H1 (cell line): ENCODE measurements around the gene UBA6. TPM values are rescaled to one million over a fixed set of nuclear protein-coding genes. Genes with fewer than 3 reads are reported as not detected.

Experiments used
- CTCF ChIA-PET: fragments of 300-600 bp; sonication (Branson Sonifier 250); formaldehyde crosslinking; loops from one replicate; lab custom pipeline; 2021; ENCODE audit not compliant: partially characterized antibody; lab: Charles Lee
- POLR2A ChIA-PET: fragments of 300-600 bp; sonication (Branson Sonifier 250); formaldehyde crosslinking; loops from one replicate; lab custom pipeline; 2021; ENCODE audit warnings: inconsistent platforms; ENCODE audit not compliant: partially characterized antibody; lab: Charles Lee
- DNase-seq, 2 experiments: peaks; one replicate each; pipeline versions ENCODE4 v3.0.0 to v3.0.0-alpha.2; 2010 to 2022; ENCODE audit warnings: low spot score in 2 of 2, low read depth in 1 of 2, mixed read lengths in 1 of 2
- FAIRE-seq: peaks from 2 replicates; lab custom pipeline; 2011; peaks lifted over from hg19 to GRCh38; lab: Jason Lieb, UNC
- H2AFZ ChIP-seq: 2 replicates; pipeline ENCODE4 v1.8.1; 2012; ENCODE audit warnings: low read length, inconsistent platforms
- H2AK5ac ChIP-seq: 2 replicates; pipeline ENCODE4 v1.6.1; 2013; ENCODE audit warnings: low read depth, low read length
- H2BK120ac ChIP-seq: replicated peaks from 2 replicates; pipeline ENCODE3; 2013; ENCODE audit warnings: low read depth, low read length, inconsistent platforms
- H2BK12ac ChIP-seq: 2 replicates; pipeline ENCODE4 v1.6.1; 2013; ENCODE audit warnings: low read depth, low read length
- H2BK15ac ChIP-seq: 2 replicates; pipeline ENCODE4 v1.6.1; 2013; ENCODE audit warnings: low read length
- H2BK20ac ChIP-seq: 2 replicates; pipeline ENCODE4 v1.6.1; 2013; ENCODE audit warnings: low read length
- H2BK5ac ChIP-seq: 2 replicates; pipeline ENCODE4 v1.6.1; 2013; ENCODE audit warnings: low read depth, low read length
- H3K14ac ChIP-seq: 2 replicates; pipeline ENCODE4 v1.6.1; 2013; ENCODE audit warnings: inconsistent platforms; ENCODE audit not compliant: insufficient read length
- H3K18ac ChIP-seq: 2 replicates; pipeline ENCODE4 v1.6.1; 2013; ENCODE audit warnings: low read length; ENCODE audit errors: extremely low read depth
- H3K23ac ChIP-seq: 2 replicates; pipeline ENCODE4 v1.6.1; 2013; ENCODE audit warnings: inconsistent platforms; ENCODE audit not compliant: insufficient read length
- H3K23me2 ChIP-seq: 2 replicates; pipeline ENCODE4 v1.6.1; 2013; ENCODE audit warnings: low read depth, low read length
- H3K27ac ChIP-seq: 2 replicates; pipeline ENCODE4 v1.6.1; 2011; ENCODE audit warnings: low read depth, low read length, inconsistent platforms
- H3K27me3 ChIP-seq, 4 experiments: replicated peaks in 1 of 4; 1 replicate in 1 of 4; 2 replicates in 3 of 4; pipeline versions ENCODE4 v1.6.1 to v1.8.1; 2011 to 2013; ENCODE audit warnings: low read length in 3 of 4, mild to moderate bottlenecking in 3 of 4, inconsistent platforms in 2 of 4, mixed read lengths in 2 of 4, moderate library complexity in 1 of 4; ENCODE audit not compliant: control insufficient read depth in 3 of 4, insufficient read depth in 3 of 4; ENCODE audit errors: extremely low read depth in 1 of 4
- H3K36me3 ChIP-seq, 4 experiments: 2 replicates each; pipeline versions ENCODE4 v1.6.1 to v1.8.1; 2011 to 2013; ENCODE audit warnings: mild to moderate bottlenecking in 4 of 4, low read length in 3 of 4, moderate library complexity in 2 of 4, control low read depth in 1 of 4, inconsistent platforms in 1 of 4; ENCODE audit not compliant: insufficient read depth in 4 of 4, control insufficient read depth in 2 of 4
- H3K4ac ChIP-seq: replicated peaks from 2 replicates; pipeline ENCODE3; 2013; ENCODE audit warnings: low read length, low read depth, mixed read lengths, inconsistent platforms; ENCODE audit not compliant: insufficient read length
- H3K4me1 ChIP-seq, 4 experiments: replicated peaks in 1 of 4; 1 replicate in 1 of 4; 2 replicates in 3 of 4; pipeline versions ENCODE4 v1.6.1 to v1.8.1; 2011 to 2013; ENCODE audit warnings: low read length in 3 of 4, inconsistent platforms in 2 of 4, mixed read lengths in 1 of 4; ENCODE audit not compliant: insufficient read depth in 4 of 4, control insufficient read depth in 3 of 4
- H3K4me2 ChIP-seq, 2 experiments: 2 replicates each; pipeline versions ENCODE4 v1.6.1 to v1.8.1; 2011 to 2013; ENCODE audit warnings: low read depth in 2 of 2, low read length in 2 of 2, control low read depth in 1 of 2, inconsistent platforms in 1 of 2, mild to moderate bottlenecking in 1 of 2; ENCODE audit not compliant: insufficient read depth in 1 of 2
- H3K4me3 ChIP-seq, 4 experiments: fragments of 200-600, 300-600 bp in 1 of 4; sonication (generic), shearing (Covaris generic), sonication (Bioruptor Twin) in 1 of 4; 2 replicates each; pipeline versions ENCODE4 v1.5.1 to v1.8.1; 2011 to 2016; ENCODE audit warnings: low read length in 4 of 4, low read depth in 3 of 4, control low read depth in 2 of 4, inconsistent platforms in 2 of 4, mild to moderate bottlenecking in 2 of 4, mixed read lengths in 1 of 4, moderate library complexity in 1 of 4; ENCODE audit not compliant: insufficient read depth in 2 of 4; ENCODE audit errors: extremely low read depth in 1 of 4
- H3K56ac ChIP-seq: replicated peaks from 2 replicates; pipeline ENCODE3; 2013; ENCODE audit warnings: low read depth, mild to moderate bottlenecking, mixed read lengths, low read length, inconsistent platforms; ENCODE audit not compliant: insufficient read length
- H3K79me1 ChIP-seq: 2 replicates; pipeline ENCODE4 v1.6.1; 2013; ENCODE audit warnings: low read depth, low read length, control low read depth
- H3K79me2 ChIP-seq, 2 experiments: 2 replicates each; pipeline versions ENCODE4 v1.6.1 to v1.8.1; 2012 to 2013; ENCODE audit warnings: low read length in 2 of 2, mild to moderate bottlenecking in 2 of 2, inconsistent platforms in 1 of 2; ENCODE audit not compliant: insufficient read depth in 2 of 2, control insufficient read depth in 1 of 2
- H3K9ac ChIP-seq, 4 experiments: replicated peaks in 1 of 4; 1 replicate in 1 of 4; 2 replicates in 3 of 4; pipeline versions ENCODE4 v1.6.1 to v1.8.1; 2011 to 2013; ENCODE audit warnings: low read depth in 3 of 4, low read length in 3 of 4, control low read depth in 2 of 4, mild to moderate bottlenecking in 2 of 4, moderate library complexity in 2 of 4, inconsistent platforms in 1 of 4; ENCODE audit errors: extremely low read depth in 1 of 4
- H3K9me3 ChIP-seq, 2 experiments: 2 replicates each; pipeline versions ENCODE4 v1.6.1 to v1.8.1; 2012 to 2013; ENCODE audit warnings: mild to moderate bottlenecking in 2 of 2, moderate library complexity in 2 of 2, control low read depth in 1 of 2, inconsistent platforms in 1 of 2, low read depth in 1 of 2, low read length in 1 of 2, mixed read lengths in 1 of 2; ENCODE audit not compliant: insufficient read depth in 2 of 2
- H4K20me1 ChIP-seq, 2 experiments: replicated peaks in 1 of 2; 2 replicates each; pipeline versions ENCODE3 to v1.8.1; 2011 to 2013; ENCODE audit warnings: inconsistent platforms in 2 of 2, low read length in 2 of 2, mild to moderate bottlenecking in 1 of 2; ENCODE audit not compliant: insufficient read depth in 2 of 2, control insufficient read depth in 1 of 2
- H4K5ac ChIP-seq: 2 replicates; pipeline ENCODE4 v1.6.1; 2013; ENCODE audit warnings: low read length, low read depth, mixed read lengths, inconsistent platforms; ENCODE audit not compliant: insufficient read length
- H4K8ac ChIP-seq: 2 replicates; pipeline ENCODE4 v1.8.0; 2013; ENCODE audit warnings: mild to moderate bottlenecking, moderate library complexity, low read length, inconsistent platforms; ENCODE audit not compliant: insufficient read depth; ENCODE audit errors: extremely low read depth
- H4K91ac ChIP-seq: replicated peaks from 2 replicates; pipeline ENCODE3; 2013; ENCODE audit warnings: low read length, mixed read lengths, inconsistent platforms; ENCODE audit not compliant: insufficient read length
- EGR1 ChIP-seq: IDR thresholded peaks from 2 replicates; pipeline ENCODE4 v1.6.1; 2011; ENCODE audit warnings: low read depth, low read length, borderline replicate concordance
- NRF1 ChIP-seq: IDR thresholded peaks from 2 replicates; pipeline ENCODE4 v1.6.1; 2011; ENCODE audit warnings: mild to moderate bottlenecking, low read depth, low read length, improper control_type of control experiment
- SUZ12 ChIP-seq: fragments of 200-600 bp; sonication (generic); IDR thresholded peaks from 2 replicates; pipeline ENCODE4 v1.6.1; 2012; ENCODE audit warnings: mild to moderate bottlenecking, inconsistent platforms, low read length, moderate library complexity, mixed read lengths
- USF2 ChIP-seq: IDR thresholded peaks from 2 replicates; pipeline ENCODE4 v1.6.1; 2011; ENCODE audit warnings: low read length, improper control_type of control experiment
- WGBS, 2 experiments: shearing (Covaris generic) in 1 of 2; methylation state at CpG; one replicate each; pipeline versions ENCODE4 v1.1.6 to v1.1.7; 2013 to 2015; ENCODE audit warnings: low lambda C conversion rate in 2 of 2, mixed read lengths in 2 of 2, inconsistent platforms in 1 of 2, low coverage in 1 of 2, missing lambda C conversion rate in 1 of 2; ENCODE audit not compliant: insufficient replicate concordance in 2 of 2, insufficient coverage in 1 of 2, insufficient read length in 1 of 2; ENCODE audit errors: extremely low coverage in 1 of 2, missing lambda C conversion rate in 1 of 2; 5-methylcytosine and 5-hydroxymethylcytosine counted together
- polyA plus RNA-seq, 7 experiments: library from polyadenylated mRNA; depleted of rRNA in 3 of 7; stranded (reverse) in 5 of 7; unstranded in 2 of 7; fragments of >200 nt in 5 of 7; fragments of 200-250 nt in 2 of 7; gene quantifications; 1 replicate in 5 of 7; 2 replicates in 1 of 7; 4 replicates in 1 of 7; pipeline versions ENCODE4 v1.2.1 to v1.2.3, GENCODE V29; 2011 to 2013; ENCODE audit warnings: missing spikeins in 2 of 7, mixed read lengths in 2 of 7
- total RNA-seq: library from RNA; stranded (reverse); fragmentation: NEBNext Ultra II Directional; extraction: Animal tissue kit (Norgen Biotek cat#: 25700); gene quantifications from 2 replicates; pipeline ENCODE4 v1.2.1, GENCODE V29; 2021

The UBA6 gene
- total and polyA plus RNA-seq, 2 of the 8 experiments (the other 6 are each of a cell fraction or from before 2014, with no cell fraction given): 17.4 to 74.3 TPM

DNA sequence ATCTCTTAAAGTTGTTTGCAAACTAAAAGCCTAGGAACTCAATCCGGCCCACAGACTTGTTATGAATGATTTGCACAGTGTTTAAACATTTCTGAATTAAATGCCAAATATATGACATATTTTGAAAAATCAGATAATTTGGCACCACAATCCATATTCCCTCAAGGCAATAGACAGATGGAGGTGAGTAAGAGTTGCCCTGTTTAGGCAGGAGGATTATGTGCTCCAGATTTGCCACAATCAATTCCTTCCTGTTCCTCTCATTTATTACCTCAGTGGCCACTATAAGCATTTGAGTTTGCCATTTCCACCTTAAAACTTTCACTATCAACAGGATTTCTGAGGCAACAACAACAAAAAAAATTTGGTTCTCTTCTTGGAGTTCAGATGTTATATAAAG is 18.7 kb downstream of the UBA6 start:
- CTCF ChIA-PET: interaction anchor here (1.6 kb wide), 1 partner anchor 11 kb away, joined by 3 read pairs; no protein-coding TSS in a partner anchor

More for the DNA sequence above, 18.7 kb downstream of the UBA6 start:
- no peaks in the 10 kb centered on the region for H4K20me1 ChIP-seq
- no peak overlapping the region for H2AK5ac ChIP-seq
- no peak overlapping the region for H3K18ac ChIP-seq
- H3K4me3 ChIP-seq: no peak overlapping the region
- H3K27me3 ChIP-seq: no peaks in the 10 kb centered on the region
- no peaks in the 10 kb centered on the region for H3K23me2 ChIP-seq
- no peak for FAIRE-seq
- H3K23ac ChIP-seq: no peak overlapping the region
- H3K4me2 ChIP-seq: no peak overlapping the region
- H2AFZ ChIP-seq: no peak overlapping the region
- H2BK15ac ChIP-seq: no peak overlapping the region
- DNase-seq: no peak
- H3K56ac ChIP-seq: no peak overlapping the region
- H2BK5ac ChIP-seq: no peak overlapping the region
- WGBS, 2 experiments: 93% methylated on average over 1 of the region's 1 CpG; no CpG with 5 or more reads in 1 of the 2 experiments
- H3K79me2 ChIP-seq: no peaks in the 10 kb centered on the region; a peak in 1 of 4 replicates
- no peak overlapping the region for H3K27ac ChIP-seq
- H3K79me1 ChIP-seq: no peaks in the 10 kb centered on the region; the same call in 1 of the 2 replicates
- H3K9ac ChIP-seq: no peak overlapping the region
- H4K8ac ChIP-seq: no peak overlapping the region
- no peak overlapping the region for H4K5ac ChIP-seq
- H3K36me3 ChIP-seq: peaks cover 0 to 33% (median 6%) of the 10 kb centered on the region in 4 experiments; a peak in 4 of 8 replicates
- POLR2A ChIA-PET: no interaction called here
- no peaks in the 10 kb centered on the region for H3K9me3 ChIP-seq
- H3K4ac ChIP-seq: no peak overlapping the region
- no peak overlapping the region for H3K14ac ChIP-seq
- no peak overlapping the region for H2BK12ac ChIP-seq
- no peak overlapping the region for H2BK20ac ChIP-seq
- H2BK120ac ChIP-seq: no peak overlapping the region
- TF ChIP-seq USF2 (no peak), SUZ12 (no peak), NRF1 (no peak), EGR1 (no peak)
- H4K91ac ChIP-seq: no peak overlapping the region
- no peaks in the 10 kb centered on the region for H3K4me1 ChIP-seq
